Stimulated activated CD8-positive, alpha-beta memory T cell treated with anti-CD3 and anti-CD28 coated beads, Interleukin-12 subunit alpha, Interleukin-12 subunit beta, amount 100 ng/mL, for 24 hours (primary cell): ENCODE measurements around the gene FHL5.
"Not testable (repeated sequence)": the region's sequence is repeated elsewhere in the genome, so short reads cannot be mapped to it uniquely, and the experiment has no call there.

Experiments used
- DNase-seq: peaks from one replicate; pipeline ENCODE4 v3.0.0-alpha.2; 2020; ENCODE audit errors: extremely low read depth

Gene FHL5

DNA sequence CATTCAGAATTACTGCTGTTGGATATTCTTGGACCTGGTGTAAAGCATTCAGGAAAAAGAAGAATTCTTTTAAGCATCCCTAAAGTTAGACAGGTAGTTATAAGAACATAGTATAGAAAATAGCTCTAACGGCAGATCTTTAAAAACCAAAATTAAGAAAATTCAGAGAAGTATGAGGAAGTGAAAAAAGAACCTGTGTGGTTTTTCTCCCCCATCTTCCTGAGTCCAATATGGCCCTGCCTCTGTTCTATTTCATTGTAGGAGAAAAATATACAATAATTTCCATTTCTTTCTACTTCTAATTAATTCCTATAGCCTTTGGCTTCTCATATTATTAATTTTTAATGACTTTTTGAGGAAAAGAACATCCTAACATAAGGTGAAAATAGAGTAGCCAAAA is 47.1 kb downstream of the FHL5 start:
- DNase-seq: no peak

GRCh38 chr6:96611342-96611991 is 48.5 kb downstream of the FHL5 start:
- no peak for DNase-seq

GRCh38 chr6:96613291-96613999 is 50.5 kb downstream of the FHL5 start:
- DNase-seq: no peak

DNA sequence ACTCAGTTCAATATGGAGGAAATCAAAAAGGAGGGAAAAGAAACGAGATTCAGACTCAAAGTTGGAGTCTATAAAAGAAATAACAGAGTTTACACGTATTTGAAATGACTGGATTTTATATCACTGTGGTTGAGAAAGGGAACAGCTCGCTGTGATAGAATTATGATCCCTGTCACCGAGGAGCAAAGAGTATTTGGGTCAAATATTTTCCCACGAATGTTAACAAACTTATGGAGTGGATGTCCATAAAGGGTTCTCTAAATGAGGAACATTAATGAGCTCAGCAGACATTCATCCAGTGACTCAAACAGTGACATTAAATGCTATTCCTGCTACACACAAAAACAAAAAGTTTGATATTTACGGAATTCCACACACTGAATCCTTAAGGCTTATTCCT is 57.9 kb downstream of the FHL5 start:
- no peak for DNase-seq

- DNase-seq: no peak
These were observed 59.1 kb downstream of the FHL5 start for GRCh38 chr6:96621983-96622382.

- DNase-seq: no peak
These were observed 62.0 kb downstream of the FHL5 start for GRCh38 chr6:96624957-96625356.

- no peak for DNase-seq
These were observed 63.9 kb downstream of the FHL5 start for GRCh38 chr6:96626759-96627364.

DNA sequence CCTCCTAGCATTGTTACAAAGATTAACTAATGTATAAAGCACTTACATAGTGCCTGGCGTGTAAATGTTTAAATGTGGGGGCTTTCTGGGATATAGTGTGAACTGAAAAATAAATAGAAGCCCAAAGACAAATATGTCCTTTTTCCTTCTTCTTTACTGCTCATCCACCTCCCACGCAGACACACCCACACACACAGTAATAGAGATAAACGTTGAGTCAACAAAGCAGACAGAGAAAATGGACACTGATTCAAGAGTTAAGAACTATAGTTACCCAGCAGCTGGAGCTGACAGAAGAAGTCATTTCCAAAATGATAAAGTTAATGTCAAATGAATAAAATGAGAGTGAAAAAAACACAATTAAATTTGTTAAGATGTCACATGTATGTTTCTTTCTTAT is 68.3 kb downstream of the FHL5 start:
- no peak for DNase-seq

DNA sequence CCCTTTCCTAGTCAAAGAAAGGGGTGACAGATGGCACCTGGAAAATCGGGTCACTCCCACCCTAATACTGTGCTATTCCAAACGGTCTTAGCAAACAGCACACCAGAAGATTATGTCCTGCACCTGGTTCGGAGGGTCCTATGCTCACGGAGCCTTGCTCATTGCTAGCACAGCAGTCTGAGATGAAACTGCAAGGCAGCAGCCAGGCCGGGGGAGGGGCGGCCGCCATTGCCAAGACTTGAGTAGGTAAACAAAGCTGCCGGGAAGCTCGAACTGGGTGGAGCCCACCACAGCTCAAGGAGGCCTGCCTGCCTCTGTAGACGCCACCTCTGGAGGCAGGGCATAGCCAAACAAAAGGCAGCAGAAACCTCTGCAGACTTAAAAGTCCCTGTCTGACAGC is 75.1 kb downstream of the FHL5 start:
- DNase-seq: not testable (repeated sequence)

DNA sequence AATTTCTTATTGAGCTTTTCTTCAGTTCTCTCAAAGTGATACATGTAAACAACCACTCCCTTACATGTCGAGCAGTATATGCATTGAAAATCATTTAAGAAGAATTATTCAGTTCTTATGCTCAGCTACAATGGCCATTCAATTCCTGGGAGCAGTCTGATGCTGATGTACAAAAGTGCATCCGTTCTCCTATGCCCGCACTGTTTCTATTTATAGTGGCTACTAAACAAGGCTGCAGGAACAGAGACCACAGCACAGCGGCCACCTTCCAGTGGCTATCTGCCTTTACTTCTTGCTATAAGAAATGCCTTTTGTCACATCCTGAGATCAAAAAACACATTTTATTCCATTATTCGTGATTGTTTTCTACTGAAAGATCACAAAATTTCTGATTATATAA is 82.2 kb downstream of the FHL5 start:
- DNase-seq: no peak

GRCh38 chr6:96649926-96650325 is 87.0 kb downstream of the FHL5 start:
- no peak for DNase-seq

- DNase-seq: no peak
These were observed 88.9 kb downstream of the FHL5 start for GRCh38 chr6:96651816-96652215.

GRCh38 chr6:96652552-96652951 is 89.6 kb downstream of the FHL5 start:
- DNase-seq: no peak

DNA sequence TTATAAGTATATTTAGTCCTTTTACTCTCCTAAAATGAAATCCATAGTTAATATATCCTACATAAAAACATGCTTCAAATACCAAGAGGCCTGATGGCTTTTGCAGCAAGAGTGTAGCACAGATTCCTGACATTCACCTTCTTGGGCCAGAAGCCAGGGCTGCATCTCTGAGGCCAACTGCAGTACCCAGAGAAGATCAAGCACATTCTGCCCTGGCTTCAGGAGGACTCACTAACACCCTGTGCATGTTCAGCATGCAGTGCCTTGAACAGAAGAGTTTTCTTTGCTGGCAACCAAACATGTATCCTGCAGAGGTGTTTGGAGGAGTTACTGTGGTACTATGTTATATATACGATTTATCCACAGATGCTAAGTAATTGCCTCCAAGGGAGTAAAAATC is 90.3 kb downstream of the FHL5 start:
- DNase-seq: no peak

DNA sequence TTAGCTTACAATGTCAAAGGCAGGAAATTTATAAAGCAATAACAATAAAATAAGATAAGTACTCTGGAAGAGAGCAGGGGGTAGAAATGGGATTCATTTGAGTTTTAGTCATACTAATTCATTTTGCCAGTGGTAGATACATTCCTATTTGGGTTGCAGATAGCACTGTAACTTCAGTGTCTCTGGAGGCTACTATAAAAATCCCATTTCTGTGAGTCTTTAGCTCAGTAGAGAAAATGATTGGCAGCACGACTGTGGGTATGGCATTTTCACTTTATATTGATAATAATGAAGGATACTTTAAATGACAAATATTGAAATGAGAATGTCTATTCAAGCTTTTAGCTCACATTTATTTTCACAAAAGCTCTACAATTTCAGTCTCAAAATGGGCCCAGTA is 93.6 kb downstream of the FHL5 start:
- DNase-seq: no peak

DNA sequence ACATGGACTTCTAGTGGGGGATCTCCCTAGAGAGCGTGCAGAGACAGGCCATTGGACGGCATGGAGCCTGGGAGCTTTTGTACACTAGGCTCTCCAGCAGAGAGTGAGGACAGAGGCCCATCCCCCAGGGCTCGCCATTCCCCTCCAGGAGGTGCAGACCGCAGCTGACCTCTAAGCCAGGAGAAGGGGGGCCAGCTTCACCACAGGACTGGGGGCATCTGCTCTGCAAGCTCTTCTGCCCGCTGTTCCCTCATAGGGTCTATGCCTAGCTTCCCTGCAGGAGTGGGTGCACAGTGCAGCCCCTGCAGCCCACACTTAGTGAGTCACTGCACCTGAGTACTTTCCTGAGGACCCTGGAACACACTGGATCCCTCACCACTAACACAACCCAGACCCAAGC is 94.4 kb downstream of the FHL5 start:
- DNase-seq: no peak

DNA sequence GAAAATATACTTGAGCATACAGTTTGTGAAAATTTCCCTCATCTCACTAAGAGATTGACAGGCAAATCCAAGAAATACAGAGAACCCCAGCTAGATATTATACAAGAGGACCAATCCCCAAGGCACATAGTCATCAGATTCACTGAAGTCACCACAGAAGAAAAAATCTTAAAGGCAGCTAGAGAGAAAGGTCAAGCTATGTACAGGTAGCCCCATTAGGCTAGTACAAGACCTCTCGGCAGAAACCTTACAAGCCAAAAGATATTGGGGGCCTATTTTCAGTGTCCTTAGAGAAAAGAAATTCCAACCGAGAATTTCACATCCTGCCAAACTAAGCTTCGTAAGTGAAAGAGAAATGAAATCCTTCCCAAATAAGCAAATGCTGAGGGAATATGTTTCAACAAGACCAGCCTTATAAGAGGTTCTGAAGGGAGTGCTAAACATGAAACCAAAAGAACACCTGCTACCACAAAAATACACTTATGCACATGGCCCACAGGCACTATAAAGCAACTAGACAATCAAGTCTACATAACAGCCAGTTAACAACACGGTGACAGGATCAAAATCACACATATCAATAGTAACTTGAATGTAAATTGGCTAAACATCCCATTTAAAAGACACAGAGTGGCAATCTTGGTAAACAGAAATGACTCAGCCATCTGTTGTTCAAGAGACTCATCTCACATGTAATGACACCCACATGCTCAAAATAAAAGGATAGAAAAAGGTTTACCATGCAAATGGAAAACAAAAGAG is 96.3 kb downstream of the FHL5 start:
- no peak for DNase-seq
